GM13976 (cell line): ENCODE data around the gene OMD.
A peak's percentile ranks its signal among the peaks of the same experiment; 100 is the strongest.
"Not testable (repeated sequence)": the region's sequence is repeated elsewhere in the genome, so short reads cannot be mapped to it uniquely, and the experiment has no call there.

Experiments
- DNase-seq: peaks from one replicate; pipeline ENCODE4 v3.0.0; 2012; ENCODE audit warnings: low spot score
- CTCF ChIP-seq: IDR thresholded peaks from 2 replicates; pipeline ENCODE4 v1.5.1; 2012; ENCODE audit warnings: borderline replicate concordance, mild to moderate bottlenecking; ENCODE audit not compliant: insufficient read depth; ENCODE audit errors: extremely low read depth, missing control alignments, control extremely low read depth
- in situ Hi-C: fragments of 300-500 bp; cut with MboI; formaldehyde crosslinking; loops from one replicate; pipeline ENCODE4 v1.12.0; 2022; ENCODE audit warnings: low sequenced_read_pairs, mixed read lengths, inconsistent platforms; ENCODE audit not compliant: unreplicated experiment

OMD gene

GRCh38 chr9:92423612-92424011 lies 659 bp downstream of the OMD start:
- no peak for TF ChIP-seq CTCF
- in situ Hi-C loops: no loop called here

GRCh38 chr9:92422611-92423338 lies 1.5 kb downstream of the OMD start:
- no peak for DNase-seq
- in situ Hi-C loops: no loop called here
- no peak for TF ChIP-seq CTCF

More at GRCh38 chr9:92423612-92424011, 659 bp downstream of the OMD start:
- no peak for DNase-seq

GRCh38 chr9:92414566-92414965 lies 9.7 kb downstream of the OMD start:
- TF ChIP-seq CTCF: no peak
- no peak for DNase-seq
- in situ Hi-C loops: no loop called here

GRCh38 chr9:92411157-92411556 lies 13.1 kb downstream of the OMD start:
- in situ Hi-C loops, DNase-seq: not testable (repeated sequence)

GRCh38 chr9:92408747-92409478 lies 15.4 kb downstream of the OMD start:
- in situ Hi-C loops: no loop called here
- no peak for TF ChIP-seq CTCF
- no peak for DNase-seq

GRCh38 chr9:92407818-92408217 lies 16.5 kb downstream of the OMD start:
- in situ Hi-C loops: no loop called here
- no peak for TF ChIP-seq CTCF
- DNase-seq: no peak

- DNase-seq: peak; percentile 29
- no peak for TF ChIP-seq CTCF
- in situ Hi-C loops: no loop called here
Measured at GRCh38 chr9:92406477-92406876, 17.8 kb downstream of the OMD start.
